NCI-H82 treated with DMSO at 0.1 percent for 48 hours (cell line): ENCODE results near the gene ZNF480.
A peak's percentile ranks its signal among the peaks of the same experiment; 100 is the strongest.
"Not testable (repeated sequence)": the region's sequence is repeated elsewhere in the genome, so short reads cannot be mapped to it uniquely, and the experiment has no call there.

Experiments
- DNase-seq: peaks from one replicate; lab custom pipeline; 2025; ENCODE audit not compliant: unreplicated experiment; lab: John Stamatoyannopoulos, UW

Gene ZNF480

GRCh38 chr19:52336791-52337381, 39.9 kb downstream of the ZNF480 start:
- no peak for DNase-seq

- DNase-seq, result not testable (repeated sequence)
Observed at GRCh38 chr19:52339022-52339421, 42.1 kb downstream of the ZNF480 start.

DNA sequence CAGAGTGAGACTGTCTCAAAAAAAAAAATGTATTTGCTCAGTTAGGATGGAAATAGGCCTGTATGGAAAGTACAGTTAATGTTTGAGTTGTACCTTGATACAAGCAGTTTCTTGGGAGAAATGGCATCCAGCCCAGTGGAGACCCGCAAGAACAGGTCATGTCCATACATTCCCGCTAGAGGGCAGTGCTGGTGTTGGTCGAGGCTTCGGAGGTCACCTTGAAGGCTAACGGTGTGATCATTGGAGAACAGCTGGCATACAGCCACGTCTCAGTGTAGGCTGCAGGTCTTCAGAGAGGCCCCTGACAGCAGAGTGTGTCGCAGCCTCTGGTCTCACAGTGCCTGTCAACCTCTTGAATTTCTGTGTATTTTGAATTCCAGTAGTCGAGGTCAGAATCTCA, 46.6 kb downstream of the ZNF480 start:
- DNase-seq, result peak; percentile 37

GRCh38 chr19:52345162-52345561, 48.2 kb downstream of the ZNF480 start:
- DNase-seq, result no peak

GRCh38 chr19:52351512-52351911, 54.5 kb downstream of the ZNF480 start:
- no peak for DNase-seq

DNA sequence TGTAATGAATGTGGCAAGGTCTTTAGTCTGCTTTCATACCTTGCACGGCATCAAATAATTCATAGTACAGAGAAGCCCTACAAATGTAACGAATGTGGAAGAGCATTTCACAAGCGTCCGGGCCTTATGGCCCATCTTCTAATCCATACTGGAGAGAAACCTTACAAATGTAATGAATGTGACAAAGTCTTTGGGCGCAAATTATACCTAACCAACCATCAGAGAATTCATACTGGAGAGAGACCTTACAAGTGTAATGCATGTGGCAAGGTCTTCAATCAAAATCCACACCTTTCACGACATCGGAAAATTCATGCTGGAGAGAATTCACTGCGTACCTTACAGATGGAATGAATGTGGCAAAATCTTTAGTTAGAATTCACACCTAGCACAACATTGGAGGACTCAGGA, 69.5 kb downstream of the ZNF480 start:
- no peak for DNase-seq

DNA sequence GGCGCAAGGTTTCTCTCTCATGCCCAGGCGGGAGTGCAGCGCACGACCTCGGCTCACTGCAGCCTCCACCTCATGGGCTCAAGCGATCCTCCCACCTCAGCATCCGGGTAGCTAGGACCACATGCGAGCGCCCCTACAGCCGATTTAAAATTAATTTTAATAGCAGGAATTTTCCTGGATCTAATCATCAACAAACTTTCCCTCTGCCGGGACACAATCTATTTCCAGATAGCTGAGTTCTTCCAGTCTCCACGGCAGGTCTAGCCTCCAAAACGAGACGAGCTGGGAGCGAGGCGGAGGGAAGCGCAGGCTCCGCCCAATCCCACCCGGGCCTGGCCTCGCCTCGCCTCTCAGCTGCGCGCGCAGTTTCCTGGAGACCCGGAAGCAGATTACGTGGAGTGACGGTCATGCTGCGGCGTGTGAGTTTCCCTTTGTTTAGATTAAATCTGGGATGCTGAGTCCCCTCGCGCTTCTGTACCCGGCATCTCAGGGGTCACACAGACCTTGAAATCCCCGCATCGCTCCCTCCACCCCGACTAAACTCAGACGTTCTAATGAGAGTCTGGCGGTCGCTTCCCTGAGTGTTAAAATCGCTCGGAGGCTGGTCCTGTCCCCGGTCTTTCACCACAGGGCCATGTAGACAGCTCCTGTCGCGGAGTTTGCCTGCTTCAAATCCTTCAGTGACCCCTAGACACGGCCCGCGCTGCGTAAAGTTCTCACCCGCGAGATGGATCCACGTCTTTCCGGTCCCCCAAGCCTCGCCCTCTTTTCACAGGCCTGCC, 72.8 kb downstream of the ZNF480 start, which contains the start of gene ZNF880:
Gene ZNF880 (plus strand): TSS at position 365 of the 782 bp plus-strand sequence. CDS start 43 bp downstream, at position 408.
- DNase-seq, result peak; percentile 59

DNA sequence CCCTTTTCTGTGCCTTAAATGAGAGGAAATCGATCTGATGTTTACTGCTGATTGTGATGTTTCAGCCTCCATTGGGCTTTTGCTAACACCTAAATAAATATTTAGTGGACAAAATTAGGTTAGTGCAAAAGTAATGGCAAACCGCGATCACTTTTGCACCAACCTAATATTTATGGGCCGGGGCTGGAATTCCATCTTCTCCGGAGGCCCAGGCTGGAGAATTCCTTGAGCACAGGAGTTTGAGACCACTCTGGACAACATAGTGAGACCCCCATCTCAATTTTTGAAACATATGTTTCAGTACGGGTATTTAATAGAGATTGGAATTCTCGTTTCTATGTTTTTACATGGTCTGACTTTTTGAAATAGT, 73.4 kb downstream of the ZNF480 start:
- DNase-seq, result no peak
